ENCODE results near the gene ZCCHC3.

DNA sequence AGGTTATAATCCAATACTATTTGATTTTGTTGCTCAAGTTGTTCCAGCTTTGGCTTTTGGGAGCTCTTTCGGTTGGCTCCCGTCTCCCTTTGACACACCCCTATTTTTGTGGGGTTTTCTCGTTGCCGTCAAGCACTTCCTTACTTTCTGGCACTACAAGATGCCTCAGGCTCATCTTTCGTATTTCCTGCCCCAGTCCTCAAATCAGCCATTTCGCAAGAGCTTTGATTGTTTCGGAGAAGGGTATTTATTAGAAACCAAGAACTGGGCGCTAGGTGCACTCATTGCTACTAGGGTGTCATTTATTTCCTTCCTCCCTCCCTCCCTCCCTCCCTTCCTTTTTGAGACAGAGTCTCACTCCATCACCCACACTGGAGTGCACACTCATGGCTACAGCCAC lies 14.7 kb downstream of the ZCCHC3 start:
- TF ChIP-seq, protein P1, sequence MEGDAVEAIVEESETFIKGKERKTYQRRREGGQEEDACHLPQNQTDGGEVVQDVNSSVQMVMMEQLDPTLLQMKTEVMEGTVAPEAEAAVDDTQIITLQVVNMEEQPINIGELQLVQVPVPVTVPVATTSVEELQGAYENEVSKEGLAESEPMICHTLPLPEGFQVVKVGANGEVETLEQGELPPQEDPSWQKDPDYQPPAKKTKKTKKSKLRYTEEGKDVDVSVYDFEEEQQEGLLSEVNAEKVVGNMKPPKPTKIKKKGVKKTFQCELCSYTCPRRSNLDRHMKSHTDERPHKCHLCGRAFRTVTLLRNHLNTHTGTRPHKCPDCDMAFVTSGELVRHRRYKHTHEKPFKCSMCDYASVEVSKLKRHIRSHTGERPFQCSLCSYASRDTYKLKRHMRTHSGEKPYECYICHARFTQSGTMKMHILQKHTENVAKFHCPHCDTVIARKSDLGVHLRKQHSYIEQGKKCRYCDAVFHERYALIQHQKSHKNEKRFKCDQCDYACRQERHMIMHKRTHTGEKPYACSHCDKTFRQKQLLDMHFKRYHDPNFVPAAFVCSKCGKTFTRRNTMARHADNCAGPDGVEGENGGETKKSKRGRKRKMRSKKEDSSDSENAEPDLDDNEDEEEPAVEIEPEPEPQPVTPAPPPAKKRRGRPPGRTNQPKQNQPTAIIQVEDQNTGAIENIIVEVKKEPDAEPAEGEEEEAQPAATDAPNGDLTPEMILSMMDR (IDR thresholded peaks at IDR 0.05): no peak
- no peak for TF ChIP-seq POLR2A (IDR thresholded peaks at IDR 0.05)

All from testis (tissue), 2 donors.